MM.1S (cell line): ENCODE data around the gene LTN1.

ENCODE experiments used
- DNase-seq: peaks from one replicate; pipeline ENCODE4 v3.0.0-alpha.2; 2015
- H2AFZ ChIP-seq: fragments of 300-600 bp; sonication (generic); 2 replicates; pipeline ENCODE4 v1.6.0; 2016; ENCODE audit warnings: antibody characterized with exemption, low read length
- H3F3A ChIP-seq: fragments of 300-600 bp; sonication (generic); 2 replicates; pipeline ENCODE4 v1.6.1; 2016; ENCODE audit warnings: mild to moderate bottlenecking, antibody characterized with exemption, low read length, moderate library complexity, mixed read lengths; ENCODE audit not compliant: insufficient read depth
- H3K27ac ChIP-seq: fragments of 300-600 bp; sonication (generic); 2 replicates; pipeline ENCODE4 v1.5.1; 2016; ENCODE audit warnings: mild to moderate bottlenecking, low read length
- H3K27me3 ChIP-seq: fragments of 300-600 bp; sonication (generic); replicated peaks from 2 replicates; pipeline ENCODE4 v1.6.0; 2016; ENCODE audit warnings: low read length; ENCODE audit not compliant: insufficient read depth
- H3K36me3 ChIP-seq: fragments of 300-600 bp; sonication (generic); replicated peaks from 2 replicates; pipeline ENCODE4 v1.6.1; 2016; ENCODE audit warnings: mild to moderate bottlenecking, low read length, mixed read lengths; ENCODE audit not compliant: insufficient read depth
- H3K4me1 ChIP-seq: fragments of 300-600 bp; sonication (generic); 2 replicates; pipeline ENCODE4 v1.6.1; 2016; ENCODE audit warnings: low read length, mixed read lengths
- H3K4me2 ChIP-seq: fragments of 300-600 bp; sonication (generic); 2 replicates; pipeline ENCODE4 v1.6.0; 2016; ENCODE audit warnings: low read depth, low read length
- H3K4me3 ChIP-seq: fragments of 300-600 bp; sonication (generic); 2 replicates; pipeline ENCODE4 v1.5.1; 2016; ENCODE audit warnings: low read length, mixed read lengths
- H3K79me2 ChIP-seq: fragments of 300-600 bp; sonication (generic); 2 replicates; pipeline ENCODE4 v1.6.1; 2016; ENCODE audit warnings: mixed run types, low read length, mixed read lengths
- H3K9ac ChIP-seq: fragments of 300-600 bp; sonication (generic); 2 replicates; pipeline ENCODE4 v1.6.1; 2016; ENCODE audit warnings: low read length, mixed read lengths
- H3K9me2 ChIP-seq: fragments of 300-600 bp; sonication (generic); replicated peaks from 2 replicates; pipeline ENCODE4 v1.6.1; 2016; ENCODE audit warnings: mild to moderate bottlenecking, low read length, mixed read lengths; ENCODE audit not compliant: insufficient read depth
- H3K9me3 ChIP-seq: fragments of 300-600 bp; sonication (generic); replicated peaks from 2 replicates; pipeline ENCODE4 v1.6.1; 2016; ENCODE audit warnings: mild to moderate bottlenecking, low read length, mixed read lengths; ENCODE audit not compliant: insufficient read depth
- H4K20me1 ChIP-seq: fragments of 300-600 bp; sonication (generic); 2 replicates; pipeline ENCODE4 v1.6.1; 2016; ENCODE audit warnings: mild to moderate bottlenecking, low read length, moderate library complexity, mixed read lengths; ENCODE audit not compliant: insufficient read depth
- CTCF ChIP-seq: fragments of 300-600 bp; sonication (generic); IDR thresholded peaks from 2 replicates; pipeline ENCODE4 v1.5.1; 2016; ENCODE audit warnings: antibody characterized with exemption, low read length, mixed read lengths
- EZH2 ChIP-seq: fragments of 300-600 bp; sonication (generic); optimal IDR thresholded peaks from 2 replicates; pipeline ENCODE3; 2017; ENCODE audit warnings: low read depth, mild to moderate bottlenecking, antibody characterized with exemption, low read length, mixed read lengths
- EZH2phosphoT487 ChIP-seq: fragments of 300-600 bp; sonication (generic); IDR thresholded peaks from 2 replicates; pipeline ENCODE4 v1.6.1; 2018; ENCODE audit warnings: antibody characterized with exemption, low read length

The LTN1 gene

GRCh38 chr21:28943631-28944030 lies 49.0 kb downstream of the LTN1 start:
- H3K79me2 ChIP-seq: no peaks in the 10 kb centered on the region
- H3K4me1 ChIP-seq: no peaks in the 10 kb centered on the region
- H3K9ac ChIP-seq: no peak overlapping the region
- peaks cover 4% of the 10 kb centered on the region; the same call in 1 of the 2 replicates for H3K36me3 ChIP-seq
- no peaks in the 10 kb centered on the region for H4K20me1 ChIP-seq
- DNase-seq: no peak
- H3K4me2 ChIP-seq: no peak overlapping the region
- no peaks in the 10 kb centered on the region for H3F3A ChIP-seq
- H3K9me3 ChIP-seq: no peaks in the 10 kb centered on the region
- no peak overlapping the region for H2AFZ ChIP-seq
- no peak overlapping the region for H3K27ac ChIP-seq
- H3K9me2 ChIP-seq: no peaks in the 10 kb centered on the region
- H3K4me3 ChIP-seq: no peak overlapping the region
- H3K27me3 ChIP-seq: no peaks in the 10 kb centered on the region
- TF ChIP-seq EZH2phosphoT487 (no peak), EZH2 (no peak), CTCF (no peak)

GRCh38 chr21:28938726-28939125 lies 54.0 kb downstream of the LTN1 start:
- H3K9ac ChIP-seq: no peak overlapping the region
- H3K4me3 ChIP-seq: no peak overlapping the region
- H2AFZ ChIP-seq: no peak overlapping the region
- H3K36me3 ChIP-seq: peaks cover 5% of the 10 kb centered on the region; the same call in 1 of the 2 replicates
- H3K9me2 ChIP-seq: no peaks in the 10 kb centered on the region
- no peak overlapping the region for H3K27ac ChIP-seq
- H3K27me3 ChIP-seq: no peaks in the 10 kb centered on the region
- no peaks in the 10 kb centered on the region for H3F3A ChIP-seq
- H4K20me1 ChIP-seq: no peaks in the 10 kb centered on the region
- no peak overlapping the region for H3K4me2 ChIP-seq
- no peaks in the 10 kb centered on the region for H3K79me2 ChIP-seq
- H3K4me1 ChIP-seq: no peaks in the 10 kb centered on the region
- no peaks in the 10 kb centered on the region for H3K9me3 ChIP-seq
- DNase-seq: no peak
- TF ChIP-seq CTCF: no peak

- Histone ChIP-seq H3K4me2 (no peak overlapping the region), H2AFZ (no peak overlapping the region), H3K9ac (no peak overlapping the region), H3K27ac (no peak overlapping the region), H3K79me2 (no peaks in the 10 kb centered on the region), H3K9me2 (no peaks in the 10 kb centered on the region), H4K20me1 (no peaks in the 10 kb centered on the region), H3K27me3 (no peaks in the 10 kb centered on the region), H3F3A (no peaks in the 10 kb centered on the region), H3K9me3 (no peaks in the 10 kb centered on the region), H3K4me3 (no peak overlapping the region), H3K36me3 (peaks cover 5% of the 10 kb centered on the region; the same call in 1 of the 2 replicates), H3K4me1 (no peaks in the 10 kb centered on the region)
- TF ChIP-seq CTCF (no peak), EZH2phosphoT487 (no peak), EZH2 (no peak)
- no peak for DNase-seq
Measured at GRCh38 chr21:28937737-28938136, 54.9 kb downstream of the LTN1 start.

GRCh38 chr21:28936721-28937120 lies 56.0 kb downstream of the LTN1 start:
- no peak overlapping the region for H3K4me3 ChIP-seq
- no peaks in the 10 kb centered on the region for H4K20me1 ChIP-seq
- H3K9me3 ChIP-seq: no peaks in the 10 kb centered on the region
- H3K9ac ChIP-seq: no peak overlapping the region
- H3K4me2 ChIP-seq: no peak overlapping the region
- no peaks in the 10 kb centered on the region for H3K9me2 ChIP-seq
- H2AFZ ChIP-seq: no peak overlapping the region
- TF ChIP-seq CTCF: no peak
- TF ChIP-seq EZH2phosphoT487: no peak
- TF ChIP-seq EZH2: no peak
- H3F3A ChIP-seq: no peaks in the 10 kb centered on the region
- no peak for DNase-seq
- no peaks in the 10 kb centered on the region for H3K4me1 ChIP-seq
- H3K79me2 ChIP-seq: no peaks in the 10 kb centered on the region
- H3K27ac ChIP-seq: no peak overlapping the region
- peaks cover 5% of the 10 kb centered on the region; the same call in 1 of the 2 replicates for H3K36me3 ChIP-seq
- no peaks in the 10 kb centered on the region for H3K27me3 ChIP-seq
